Stomach (tissue), 4 donors: ENCODE measurements around the gene SULT1A3.
"Not testable (repeated sequence)": the region's sequence is repeated elsewhere in the genome, so short reads cannot be mapped to it uniquely, and the experiment has no call there.

Source experiments
- POLR2A ChIP-seq, 4 donors: fragments of 450-650 bp; IDR thresholded peaks; one replicate each; pipeline ENCODE4 v1.6.1; 2016; ENCODE audit warnings: antibody characterized with exemption in 4 of 4, control low read depth in 2 of 4, mild to moderate bottlenecking in 1 of 4, moderate library complexity in 1 of 4
- POLR2AphosphoS5 ChIP-seq, 3 donors: sonication (generic); formaldehyde crosslinking; IDR thresholded peaks; one replicate each; pipeline ENCODE4 v1.6.1; 2016; ENCODE audit warnings: antibody characterized with exemption in 3 of 3
- TF ChIP-seq, protein P1 (sequence below), 7 experiments: fragments of 450-650 bp in 4 of 7; fragments of 200-600 bp in 3 of 7; sonication (generic) in 3 of 7; IDR thresholded peaks; one replicate each; pipeline ENCODE4 v1.5.1; 2016 to 2019; ENCODE audit warnings: antibody characterized with exemption in 7 of 7, control low read depth in 2 of 7, mild to moderate bottlenecking in 1 of 7

DNA sequence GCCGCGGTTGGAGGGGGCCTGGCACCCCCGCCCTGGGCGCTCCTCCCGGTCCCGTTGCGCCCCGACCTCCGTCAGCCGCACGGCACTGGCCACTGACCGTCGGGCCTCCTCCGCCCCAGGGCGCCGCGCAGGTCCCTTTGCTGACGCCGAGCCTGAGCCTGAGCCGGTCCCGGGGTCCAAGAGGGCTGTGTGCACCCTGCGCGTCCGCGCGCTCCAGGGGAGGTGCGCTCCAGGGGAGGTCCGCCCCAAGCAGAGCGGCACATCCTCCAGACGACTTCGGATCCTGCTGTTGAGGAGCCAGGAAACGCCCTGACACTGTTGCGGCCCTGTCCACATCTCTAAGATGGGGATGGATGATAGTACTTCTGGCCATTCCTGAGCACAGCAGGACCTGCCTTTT is 7.2 kb downstream of the SULT1A3 start:
- not testable (repeated sequence) for TF ChIP-seq POLR2A, POLR2AphosphoS5 (IDR thresholded peaks at IDR 0.05)
- TF ChIP-seq, protein P1, sequence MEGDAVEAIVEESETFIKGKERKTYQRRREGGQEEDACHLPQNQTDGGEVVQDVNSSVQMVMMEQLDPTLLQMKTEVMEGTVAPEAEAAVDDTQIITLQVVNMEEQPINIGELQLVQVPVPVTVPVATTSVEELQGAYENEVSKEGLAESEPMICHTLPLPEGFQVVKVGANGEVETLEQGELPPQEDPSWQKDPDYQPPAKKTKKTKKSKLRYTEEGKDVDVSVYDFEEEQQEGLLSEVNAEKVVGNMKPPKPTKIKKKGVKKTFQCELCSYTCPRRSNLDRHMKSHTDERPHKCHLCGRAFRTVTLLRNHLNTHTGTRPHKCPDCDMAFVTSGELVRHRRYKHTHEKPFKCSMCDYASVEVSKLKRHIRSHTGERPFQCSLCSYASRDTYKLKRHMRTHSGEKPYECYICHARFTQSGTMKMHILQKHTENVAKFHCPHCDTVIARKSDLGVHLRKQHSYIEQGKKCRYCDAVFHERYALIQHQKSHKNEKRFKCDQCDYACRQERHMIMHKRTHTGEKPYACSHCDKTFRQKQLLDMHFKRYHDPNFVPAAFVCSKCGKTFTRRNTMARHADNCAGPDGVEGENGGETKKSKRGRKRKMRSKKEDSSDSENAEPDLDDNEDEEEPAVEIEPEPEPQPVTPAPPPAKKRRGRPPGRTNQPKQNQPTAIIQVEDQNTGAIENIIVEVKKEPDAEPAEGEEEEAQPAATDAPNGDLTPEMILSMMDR (IDR thresholded peaks at IDR 0.05) = not testable (repeated sequence)
